Tibial nerve (tissue), 4 donors: Measurements from ENCODE around the gene ZNF778. TPM values are rescaled to one million over a fixed set of nuclear protein-coding genes. Genes with fewer than 3 reads are reported as not detected.

Source experiments
- DNase-seq, 2 donors: peaks; one replicate each; pipeline ENCODE4 v3.0.0-alpha.2; 2019; ENCODE audit warnings: low spot score in 2 of 2
- H3K27ac ChIP-seq, 4 donors: fragments of 200-600 bp; sonication (generic) in 3 of 4; one replicate each; pipeline ENCODE4 v1.5.1; 2017 to 2019; ENCODE audit warnings: mild to moderate bottlenecking in 1 of 4
- H3K27me3 ChIP-seq, 2 donors: fragments of 200-600 bp; sonication (generic) in 1 of 2; one replicate each; pipeline versions ENCODE4 v1.5.1 to v1.6.0; 2017 to 2019
- H3K36me3 ChIP-seq, 3 donors: fragments of 200-600 bp; sonication (generic); one replicate each; pipeline ENCODE4 v1.5.1; 2018 to 2019
- H3K4me1 ChIP-seq, 4 donors: fragments of 200-600 bp; sonication (generic) in 3 of 4; one replicate each; pipeline ENCODE4 v1.5.1; 2017 to 2019
- H3K4me3 ChIP-seq, 4 donors: fragments of 200-600 bp; sonication (generic) in 3 of 4; one replicate each; pipeline ENCODE4 v1.5.1; 2017 to 2019; ENCODE audit warnings: mild to moderate bottlenecking in 1 of 4, moderate library complexity in 1 of 4
- H3K9me3 ChIP-seq, 4 donors: fragments of 200-600 bp; sonication (generic) in 3 of 4; one replicate each; pipeline ENCODE4 v1.5.1; 2017 to 2019
- CTCF ChIP-seq, 5 experiments: fragments of 200-600 bp in 3 of 5; fragments of 450-650 bp in 2 of 5; sonication (generic) in 3 of 5; IDR thresholded peaks; one replicate each; pipeline ENCODE4 v1.5.1; 2016 to 2019; ENCODE audit warnings: antibody characterized with exemption in 5 of 5, mild to moderate bottlenecking in 3 of 5, moderate library complexity in 2 of 5
- EP300 ChIP-seq, 2 donors: sonication (generic); formaldehyde crosslinking; IDR thresholded peaks; one replicate each; pipeline ENCODE4 v1.6.1; 2017; ENCODE audit warnings: antibody characterized with exemption in 2 of 2, mild to moderate bottlenecking in 1 of 2
- POLR2A ChIP-seq, 2 donors: fragments of 450-650 bp; IDR thresholded peaks; one replicate each; pipeline ENCODE4 v1.6.1; 2017; ENCODE audit warnings: antibody characterized with exemption in 2 of 2, mild to moderate bottlenecking in 2 of 2, moderate library complexity in 2 of 2
- WGBS, 2 donors: methylation state at CpG; one replicate each; pipeline ENCODE4 v1.1.5; 2018; 5-methylcytosine and 5-hydroxymethylcytosine counted together
- total RNA-seq, 4 donors: library from RNA; depleted of rRNA; stranded (reverse); fragments of >200 nt; gene quantifications; one replicate each; pipeline ENCODE4 v1.1.0, GENCODE V29; 2016

ZNF778 gene
- total RNA-seq: 10 to 100 TPM; 11.2 to 26.0 (median 16.2) TPM

- TF ChIP-seq CTCF (IDR thresholded peaks at IDR 0.05): peak in 2 of 5 experiments; percentile 52 to 55
- TF ChIP-seq POLR2A (IDR thresholded peaks at IDR 0.05): peak; percentile 37 to 84
- TF ChIP-seq EP300 (IDR thresholded peaks at IDR 0.05): peak in 1 of 2 donors; percentile 95
- Histone ChIP-seq H3K4me1 (peaks cover 0 to 41% (median 12%) of the 10 kb centered on the region in 4 donors), H3K9me3 (no peaks in the 10 kb centered on the region), H3K27me3 (no peaks in the 10 kb centered on the region), H3K27ac (peak within 1 kb of the TSS; percentile 83 to 96 (median 94)), H3K36me3 (peaks cover 0 to 26% (median 5%) of the 10 kb centered on the region in 3 donors), H3K4me3 (peak within 1 kb of the TSS; percentile 66 to 81 (median 76))
- 0% methylated on average over 76 to 89 of the region's 91 CpGs for WGBS, 2 donors
- peak; percentile 67 to 69 for DNase-seq
Measured at GRCh38 chr16:89217388-89218191, at the start of gene ZNF778. Gene ZNF778 (plus strand): TSS chr16:89217703. CDS start chr16:89221128, 3,425 bp downstream.

GRCh38 chr16:89168381-89169189, 48.9 kb upstream of the ZNF778 start:
- no peak overlapping the region for H3K27ac ChIP-seq
- H3K4me1 ChIP-seq: peaks cover 3 to 49% (median 17%) of the 10 kb centered on the region in 4 donors
- WGBS, 2 donors: 64 to 74% methylated on average over 22 to 23 of the region's 23 CpGs
- no peak overlapping the region for H3K4me3 ChIP-seq
- peaks cover 0 to 59% of the 10 kb centered on the region in 2 donors for H3K27me3 ChIP-seq
- no peaks in the 10 kb centered on the region for H3K36me3 ChIP-seq
- no peak for TF ChIP-seq POLR2A (IDR thresholded peaks at IDR 0.05)
- TF ChIP-seq EP300 (IDR thresholded peaks at IDR 0.05): no peak
- TF ChIP-seq CTCF (IDR thresholded peaks at IDR 0.05): no peak
- no peaks in the 10 kb centered on the region for H3K9me3 ChIP-seq
- no peak for DNase-seq

GRCh38 chr16:89169778-89170177, 47.7 kb upstream of the ZNF778 start:
- no peak overlapping the region for H3K4me3 ChIP-seq
- H3K9me3 ChIP-seq: no peaks in the 10 kb centered on the region
- TF ChIP-seq CTCF (IDR thresholded peaks at IDR 0.05) (no peak), EP300 (IDR thresholded peaks at IDR 0.05) (no peak), POLR2A (IDR thresholded peaks at IDR 0.05) (no peak)
- no peak for DNase-seq
- H3K27me3 ChIP-seq: peaks cover 0 to 59% of the 10 kb centered on the region in 2 donors
- H3K4me1 ChIP-seq: peaks cover 3 to 54% (median 20%) of the 10 kb centered on the region in 4 donors
- 79 to 83% methylated on average over 12 to 14 of the region's 14 CpGs for WGBS, 2 donors
- H3K36me3 ChIP-seq: no peaks in the 10 kb centered on the region
- H3K27ac ChIP-seq: no peak overlapping the region

- no peak overlapping the region for H3K27ac ChIP-seq
- DNase-seq: no peak
- H3K9me3 ChIP-seq: no peaks in the 10 kb centered on the region
- H3K4me1 ChIP-seq: peaks cover 3 to 61% (median 26%) of the 10 kb centered on the region in 4 donors
- H3K27me3 ChIP-seq: peaks cover 0 to 53% of the 10 kb centered on the region in 2 donors
- TF ChIP-seq POLR2A (IDR thresholded peaks at IDR 0.05) (no peak), CTCF (IDR thresholded peaks at IDR 0.05) (no peak), EP300 (IDR thresholded peaks at IDR 0.05) (no peak)
- no peaks in the 10 kb centered on the region for H3K36me3 ChIP-seq
- peak overlapping the region in 2 of 4 donors; percentile 32 to 48 for H3K4me3 ChIP-seq
- WGBS, 2 donors: 10 to 17% methylated on average over 27 to 28 of the region's 34 CpGs
Measured at GRCh38 chr16:89170346-89171215, 46.9 kb upstream of the ZNF778 start.
